DMS 273 treated with DMSO at 0.1 percent for 48 hours (cell line): Measurements from ENCODE around the gene BRINP1.

Experiments
- DNase-seq: peaks from one replicate; lab custom pipeline; 2025; lab: John Stamatoyannopoulos, UW

BRINP1 gene

DNA sequence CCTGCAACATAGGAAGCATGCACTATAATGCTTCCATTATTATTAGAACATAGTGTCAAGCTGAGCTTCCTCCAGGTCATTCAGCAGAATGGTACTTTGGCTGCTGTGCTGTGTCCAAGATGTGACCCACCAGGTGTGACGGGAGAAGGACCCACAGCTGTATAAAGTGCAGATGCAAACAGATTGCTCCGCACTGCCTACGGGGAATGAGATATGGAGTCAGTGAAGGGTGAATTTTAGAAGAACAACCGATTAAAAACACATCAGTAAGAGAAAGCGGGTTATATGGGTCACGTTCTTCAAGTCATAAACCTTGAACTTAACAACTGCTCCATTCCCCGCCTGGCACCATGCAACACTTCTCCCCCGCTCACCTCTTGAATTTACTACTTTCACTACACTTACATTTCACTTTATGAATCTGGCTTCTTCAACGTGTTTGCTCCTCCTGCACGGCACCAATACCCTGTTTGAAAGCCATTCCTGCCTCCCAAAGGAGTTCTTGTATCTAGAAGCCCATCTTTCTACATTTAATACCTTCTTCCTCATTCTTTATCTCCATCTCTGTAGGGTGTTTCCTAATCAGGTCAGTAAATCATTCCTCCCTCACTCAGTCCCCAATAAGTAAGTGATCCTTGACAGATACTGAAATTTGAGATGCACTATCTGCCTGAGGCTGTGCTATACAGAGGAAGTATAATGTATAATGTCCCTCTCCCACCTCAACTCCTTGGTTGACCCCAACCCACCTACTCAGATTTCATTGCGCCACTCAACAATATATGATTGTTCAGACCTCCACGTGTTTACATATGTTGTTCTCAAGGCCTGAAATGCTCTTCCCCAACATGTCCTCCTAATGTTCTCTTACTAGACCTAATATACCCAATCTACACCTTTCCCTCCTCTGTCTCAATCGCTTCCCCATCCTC, 25.9 kb downstream of the BRINP1 start:
- DNase-seq = no peak

DNA sequence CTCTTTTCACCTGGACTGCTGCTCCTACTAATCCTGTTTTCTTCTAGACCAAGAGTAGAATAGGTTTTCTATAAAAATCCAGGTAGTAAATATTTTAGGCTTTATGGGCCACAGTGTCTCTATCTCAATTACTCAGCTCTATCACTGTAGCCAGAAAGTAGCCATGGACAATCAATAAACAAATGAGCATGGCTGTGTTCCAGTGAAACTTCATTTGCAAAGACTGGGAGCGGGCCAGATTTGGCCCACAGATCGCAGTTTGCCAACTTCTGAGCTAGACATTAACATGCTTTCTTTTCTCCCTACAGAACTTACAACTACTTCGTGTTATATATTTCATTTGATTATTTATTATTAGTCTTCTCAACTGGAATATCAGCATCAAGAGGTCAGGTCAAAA, 30.2 kb downstream of the BRINP1 start:
- DNase-seq = no peak

DNA sequence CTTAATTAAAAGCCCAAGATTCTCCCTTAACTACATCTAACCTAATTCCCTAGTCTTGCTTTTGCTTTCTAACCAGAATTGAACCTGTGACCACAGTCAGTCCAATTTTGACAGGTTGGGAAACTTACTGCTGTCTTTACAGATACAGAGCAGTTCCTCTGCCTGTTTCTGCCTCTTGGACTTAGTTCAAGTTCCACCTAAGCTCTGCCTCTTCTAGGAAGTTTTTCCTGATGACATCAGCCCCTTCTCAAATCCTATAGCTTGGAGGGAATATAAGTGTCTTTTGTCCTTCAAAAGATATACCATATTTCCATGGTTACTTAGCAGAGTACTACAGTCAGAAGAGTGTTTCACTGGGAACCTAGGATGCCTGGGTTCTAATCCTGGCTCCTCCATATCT, 31.7 kb downstream of the BRINP1 start:
- no peak for DNase-seq

DNA sequence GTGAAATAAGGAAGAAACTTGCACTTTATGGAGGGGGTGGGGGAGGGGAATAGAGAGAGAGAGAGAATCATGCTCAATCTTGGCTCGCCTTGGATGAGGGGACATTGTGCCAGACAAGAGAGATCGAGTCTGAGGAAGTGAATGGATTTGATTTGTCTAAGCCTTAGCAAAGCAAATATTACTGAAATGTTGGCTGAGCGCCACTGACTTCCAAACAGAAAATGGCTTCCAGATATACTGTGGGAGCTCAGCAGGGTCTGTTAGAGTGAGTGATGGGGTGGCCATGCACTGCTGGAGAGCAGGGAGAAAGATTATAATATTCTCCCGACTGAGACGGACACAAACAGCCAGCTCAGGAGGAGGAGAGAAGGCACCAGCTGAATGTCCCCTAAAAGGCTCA, 34.5 kb downstream of the BRINP1 start:
- no peak for DNase-seq

DNA sequence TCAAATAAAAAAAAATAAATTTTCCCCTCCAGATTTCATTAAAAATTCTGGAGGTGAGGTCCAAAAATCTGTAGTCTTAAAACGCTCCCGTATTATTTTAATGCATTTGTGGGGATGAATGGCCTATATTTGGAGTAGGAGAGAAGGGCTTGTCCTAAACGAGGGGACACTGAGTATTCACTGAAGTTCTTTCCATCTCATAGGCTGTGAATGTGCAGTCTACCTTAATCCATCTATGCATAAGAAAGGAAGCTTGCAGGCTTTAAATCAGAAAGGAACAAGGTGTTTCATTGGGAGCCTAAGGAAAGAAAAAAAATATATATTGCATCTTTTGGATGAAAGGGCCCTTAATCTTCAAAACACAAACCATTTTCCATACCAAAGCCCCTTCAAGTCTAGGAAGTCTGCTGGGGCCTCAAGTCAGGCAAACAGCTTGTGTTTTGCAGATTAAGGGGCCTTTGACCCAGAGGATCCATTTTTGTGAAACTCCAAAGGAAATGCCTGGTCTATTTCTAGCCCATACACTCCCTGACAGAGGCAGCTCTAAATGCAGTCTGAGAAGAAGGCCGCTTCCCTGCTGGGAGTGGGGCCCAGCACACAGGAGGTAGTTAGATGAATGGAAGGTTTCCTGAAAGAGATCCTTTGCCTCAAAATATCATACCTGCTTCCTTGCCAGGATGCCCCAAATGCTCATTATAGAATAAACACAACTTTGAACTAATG, 35.6 kb downstream of the BRINP1 start:
- DNase-seq = no peak

DNA sequence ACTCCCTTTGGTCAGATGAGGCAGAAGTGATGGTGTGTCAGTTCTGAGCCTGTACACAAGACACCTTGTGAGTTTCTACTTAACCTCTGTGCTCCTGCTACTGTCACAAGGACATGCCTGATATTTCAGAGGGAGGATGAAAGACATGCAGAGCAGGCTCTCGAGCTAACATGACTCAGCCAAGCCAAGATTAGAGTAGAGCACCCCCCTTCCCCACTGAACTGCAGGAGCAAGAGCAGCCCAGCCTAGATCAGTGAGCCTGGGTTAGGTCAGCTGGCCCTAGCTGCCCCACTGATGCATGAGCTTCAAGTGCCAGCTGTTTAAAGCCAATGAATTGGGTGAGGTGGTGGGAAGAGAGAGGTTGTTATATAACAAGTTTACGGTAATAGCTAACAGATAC, 36.7 kb downstream of the BRINP1 start:
- no peak for DNase-seq

DNA sequence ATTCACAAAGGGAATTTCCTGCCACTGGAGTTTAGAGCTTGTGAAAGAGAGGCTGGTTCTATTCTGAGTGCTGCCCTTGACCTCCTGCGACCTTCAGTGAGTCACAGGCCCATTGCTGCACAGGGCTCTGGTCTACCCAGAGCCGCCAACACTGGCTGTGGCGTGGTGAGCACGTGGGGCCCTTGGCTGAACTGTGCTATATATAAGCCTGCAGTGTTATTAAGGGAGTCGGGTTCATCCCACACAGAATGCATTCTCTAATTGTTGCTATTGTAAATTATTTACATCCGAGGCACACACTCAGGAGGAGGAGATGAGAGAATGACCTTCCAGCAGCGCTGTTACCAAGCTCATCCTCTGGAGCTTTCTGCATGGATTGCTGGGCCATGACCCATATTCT, 47.1 kb downstream of the BRINP1 start:
- DNase-seq = no peak

DNA sequence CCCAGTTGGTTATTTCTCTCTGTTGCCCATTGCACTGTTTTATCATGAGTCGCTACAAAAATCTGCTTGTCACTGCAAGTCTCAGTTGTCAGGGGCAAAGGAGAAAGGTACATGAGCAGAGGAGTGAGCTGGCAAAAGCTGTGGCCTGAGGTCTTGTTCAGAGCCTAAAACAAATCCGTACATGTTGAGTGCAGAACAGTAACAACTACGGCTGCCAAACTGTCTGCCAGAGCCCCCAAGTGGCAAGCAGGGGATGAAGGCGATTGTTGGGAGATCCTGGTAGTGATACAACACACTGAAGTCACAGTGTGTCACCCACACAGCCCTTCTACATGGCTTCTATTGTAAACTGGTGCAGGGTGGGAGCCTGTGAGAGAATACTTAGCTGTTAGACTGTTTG, 50.9 kb downstream of the BRINP1 start:
- DNase-seq = no peak

DNA sequence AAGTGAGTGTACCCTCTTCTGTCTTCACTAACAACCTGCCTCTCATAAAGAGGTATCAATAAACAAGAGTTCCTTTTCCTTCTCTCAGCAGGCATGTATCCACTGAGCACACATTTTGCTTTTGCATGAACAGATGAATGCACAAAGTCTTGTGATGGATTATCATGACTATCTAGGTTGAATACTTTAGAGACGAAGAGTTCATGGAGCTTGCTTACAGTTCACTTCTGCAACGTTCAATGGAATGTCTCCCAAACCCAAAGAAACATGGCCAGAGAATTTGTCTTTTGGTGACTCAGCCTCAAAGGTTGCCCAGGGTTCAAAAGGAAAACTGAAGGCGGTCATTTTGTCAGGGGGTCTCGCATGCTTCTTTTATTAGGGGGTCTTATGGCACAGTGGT, 55.4 kb downstream of the BRINP1 start:
- DNase-seq = no peak

DNA sequence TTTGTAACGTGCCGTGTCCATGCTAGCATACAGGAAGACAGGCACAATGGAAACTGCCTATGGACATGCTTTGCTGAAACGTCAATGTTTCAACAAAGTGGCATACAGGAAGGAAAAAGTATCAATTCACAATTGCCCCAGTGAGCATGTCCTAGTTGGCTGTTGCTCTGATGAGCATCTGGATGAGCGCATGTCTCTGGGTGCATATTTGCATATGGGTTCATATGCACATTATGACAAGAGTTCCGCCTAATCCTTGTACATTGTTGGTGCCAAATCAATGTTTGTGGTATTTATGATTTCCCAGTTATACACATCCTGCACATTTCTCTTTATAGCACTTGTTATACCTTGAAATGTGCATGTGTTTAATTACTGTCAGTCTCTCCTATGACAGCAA, 58.5 kb downstream of the BRINP1 start:
- no peak for DNase-seq

DNA sequence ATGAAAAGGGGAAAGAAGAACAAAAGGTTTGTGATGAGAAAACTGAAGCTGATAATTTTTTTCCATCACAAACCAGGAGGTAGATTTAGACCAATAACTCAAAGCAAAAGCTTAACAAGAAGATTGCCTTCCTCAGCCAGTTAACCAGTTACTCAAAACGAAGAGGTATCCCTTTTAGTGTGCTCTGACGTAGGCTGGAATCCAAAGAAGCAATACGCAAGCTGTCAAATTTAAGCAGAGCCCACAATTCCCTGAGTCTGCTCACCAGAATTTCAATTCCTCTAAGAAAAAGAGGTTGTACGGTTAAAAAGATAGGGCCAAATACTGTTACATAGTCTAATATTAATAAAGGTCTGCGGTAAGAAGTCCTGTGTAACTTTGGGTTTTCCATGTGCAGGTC, 61.8 kb downstream of the BRINP1 start:
- DNase-seq = no peak

DNA sequence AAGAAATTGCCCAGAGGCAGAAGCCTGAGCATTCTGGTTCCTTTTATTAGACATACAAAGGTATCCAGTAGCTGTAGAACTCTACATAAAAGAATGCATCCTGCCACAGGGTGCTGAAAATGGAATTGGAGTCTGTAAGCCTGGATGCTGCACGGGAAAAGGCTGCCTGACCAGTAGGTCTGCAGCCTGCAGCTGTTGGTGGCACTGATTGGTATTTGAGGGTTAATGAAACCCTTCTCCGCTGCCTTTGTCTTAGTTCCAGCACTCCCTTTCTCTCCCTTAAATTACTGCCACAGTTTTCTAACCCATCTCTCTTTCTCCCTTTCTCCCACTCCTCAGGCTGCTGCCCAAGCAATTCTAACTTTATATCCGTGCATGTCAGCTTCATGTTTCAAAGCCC, 64.7 kb downstream of the BRINP1 start:
- DNase-seq = no peak

DNA sequence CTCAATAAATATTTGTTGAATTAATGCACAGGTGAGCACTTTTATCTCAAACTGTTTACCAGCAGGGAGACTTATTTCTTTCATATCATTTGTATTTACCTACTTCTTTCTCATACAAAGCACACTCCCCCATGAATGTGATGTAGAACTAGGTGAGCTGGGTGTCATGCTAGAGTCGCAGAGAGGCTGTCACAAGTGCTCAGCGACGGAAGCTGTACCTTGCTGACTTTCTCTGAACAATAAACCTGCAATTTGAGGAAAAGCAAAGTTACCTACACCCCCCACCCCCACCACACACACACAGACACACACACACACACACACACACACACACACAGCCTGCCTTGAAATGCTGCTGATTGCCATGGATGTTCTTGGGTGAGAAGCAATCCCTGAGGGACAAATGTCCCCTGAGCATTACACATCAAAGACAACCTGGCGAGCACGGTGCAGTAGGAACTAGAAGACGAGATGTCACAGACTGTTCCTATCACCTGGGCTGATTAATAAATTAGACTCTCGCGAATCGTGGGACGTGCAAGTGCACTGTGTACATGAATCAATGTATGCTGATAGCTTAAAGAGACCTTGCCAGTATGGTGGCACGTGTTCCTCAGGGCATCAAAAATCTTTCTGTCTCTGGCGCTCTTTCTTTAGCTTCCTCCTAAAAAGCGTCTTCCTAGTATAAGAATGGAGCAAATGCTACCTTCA, 66.1 kb downstream of the BRINP1 start:
- DNase-seq = no peak

DNA sequence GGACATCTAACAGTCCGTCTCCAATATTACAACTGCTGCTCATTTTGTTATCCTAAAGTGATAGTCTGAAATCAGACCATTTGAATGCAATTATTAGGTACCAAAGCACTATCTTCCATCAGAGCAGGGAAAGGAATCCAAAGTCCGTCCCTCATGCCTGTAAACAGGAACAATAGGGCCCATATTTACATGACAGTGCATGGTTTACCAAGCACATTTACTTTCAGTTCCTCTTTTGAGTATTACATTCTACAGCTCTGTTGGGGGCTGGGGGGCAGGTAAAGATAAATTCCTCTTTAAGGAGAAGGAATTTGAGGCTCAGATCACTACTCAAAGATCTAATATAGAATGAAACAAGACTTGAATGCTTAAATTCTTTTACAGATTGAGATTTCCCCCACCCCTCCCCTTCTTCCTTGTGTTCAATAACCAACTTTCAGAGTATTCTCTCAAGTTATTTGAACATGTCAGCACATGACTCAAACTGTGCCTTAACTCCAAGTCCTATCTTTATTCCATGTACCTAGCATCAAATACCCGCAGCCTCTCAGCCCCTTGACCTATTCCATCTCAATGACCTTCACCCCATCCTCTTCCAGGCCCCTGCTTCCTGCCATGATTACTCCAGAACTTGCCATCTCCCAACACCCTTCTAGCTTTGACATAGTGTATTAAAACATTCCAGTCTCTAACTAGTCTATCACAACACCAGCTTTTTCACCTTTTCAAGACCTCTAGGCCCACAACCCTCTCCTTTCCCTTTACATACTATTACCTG, 71.0 kb downstream of the BRINP1 start:
- DNase-seq = no peak

DNA sequence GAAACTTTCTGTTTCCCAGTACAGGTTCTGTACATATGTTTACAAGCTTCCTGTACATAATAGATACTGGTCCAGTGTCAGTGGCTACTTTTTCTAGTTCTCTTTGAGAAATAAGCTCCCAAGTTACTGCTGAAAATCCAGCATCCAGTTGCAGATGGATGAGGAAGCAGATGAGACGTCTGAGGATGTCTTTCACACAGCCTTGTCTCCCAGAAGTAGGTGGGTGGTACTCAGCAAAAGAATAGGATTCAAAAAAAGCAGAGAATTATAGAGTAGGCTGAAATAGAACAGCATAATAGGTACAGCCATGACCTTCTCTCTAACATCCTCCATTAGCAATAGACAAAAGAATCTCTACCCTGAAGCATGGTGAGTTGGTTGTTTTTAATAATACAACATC, 77.7 kb downstream of the BRINP1 start:
- DNase-seq = no peak

DNA sequence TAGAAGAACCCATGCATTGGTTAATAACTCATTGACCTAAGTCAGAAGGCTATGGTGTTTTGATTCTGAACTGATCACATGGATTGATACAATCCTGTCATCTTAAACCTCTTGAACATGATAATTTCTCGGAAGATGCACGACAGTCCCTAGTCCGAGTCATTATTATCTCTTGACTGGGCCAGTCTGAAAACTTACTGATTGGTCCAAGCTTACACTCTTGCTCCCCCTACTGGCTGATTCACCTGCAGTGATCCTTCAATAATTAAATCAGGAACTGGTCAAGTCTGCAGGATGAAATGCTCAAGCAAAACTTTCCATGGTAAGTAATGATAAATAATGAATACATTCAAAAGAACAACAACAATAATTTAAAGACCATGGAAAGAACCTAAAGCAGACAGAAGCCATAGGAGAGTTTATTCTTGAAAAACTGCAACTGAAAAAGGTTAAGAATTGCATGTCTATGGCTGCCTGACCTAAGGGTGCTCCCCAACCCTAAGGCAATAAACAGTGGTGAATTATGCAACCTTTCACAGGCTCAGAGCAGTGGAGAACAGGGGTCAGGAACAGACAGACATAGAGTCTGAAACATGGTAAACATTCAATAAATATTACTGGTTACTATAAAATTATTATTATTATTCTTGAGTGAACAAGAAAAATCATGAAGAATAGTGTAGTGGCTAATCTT, 79.3 kb downstream of the BRINP1 start:
- no peak for DNase-seq

DNA sequence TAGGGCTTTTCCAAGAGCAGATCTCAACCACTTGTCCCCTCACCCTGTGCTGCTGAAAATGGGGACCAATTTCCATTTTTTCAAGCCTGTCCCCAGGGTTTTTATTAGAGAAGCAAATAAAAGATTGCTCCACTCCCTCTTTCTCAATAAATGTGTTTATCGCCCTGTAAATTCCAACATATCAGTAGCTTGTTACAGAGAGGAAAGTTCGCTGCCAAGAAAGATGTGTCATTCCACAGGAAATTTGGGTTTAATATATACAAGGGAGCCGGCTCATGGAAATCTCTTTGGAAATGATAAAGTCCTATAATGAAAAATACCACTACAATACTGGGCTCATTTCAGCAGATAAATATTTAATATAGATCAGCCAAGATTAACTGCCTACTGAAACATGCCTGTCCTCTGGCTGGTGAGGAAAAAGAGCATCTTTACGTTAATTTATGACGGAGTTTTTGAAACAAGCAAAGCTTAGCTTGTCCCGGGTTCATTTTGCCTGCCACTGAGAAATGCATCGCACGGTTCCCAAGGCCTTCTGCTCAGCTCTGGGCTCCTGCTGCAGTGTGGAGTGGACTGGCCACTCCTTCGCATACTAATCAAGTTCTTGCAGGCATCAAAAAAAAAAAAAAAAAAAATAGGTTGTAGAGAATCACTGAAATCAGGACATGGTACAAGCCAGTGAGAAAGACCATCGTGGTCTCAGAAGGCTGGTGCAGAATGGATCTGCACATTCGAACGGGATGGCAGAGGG, 84.5 kb downstream of the BRINP1 start:
- no peak for DNase-seq

DNA sequence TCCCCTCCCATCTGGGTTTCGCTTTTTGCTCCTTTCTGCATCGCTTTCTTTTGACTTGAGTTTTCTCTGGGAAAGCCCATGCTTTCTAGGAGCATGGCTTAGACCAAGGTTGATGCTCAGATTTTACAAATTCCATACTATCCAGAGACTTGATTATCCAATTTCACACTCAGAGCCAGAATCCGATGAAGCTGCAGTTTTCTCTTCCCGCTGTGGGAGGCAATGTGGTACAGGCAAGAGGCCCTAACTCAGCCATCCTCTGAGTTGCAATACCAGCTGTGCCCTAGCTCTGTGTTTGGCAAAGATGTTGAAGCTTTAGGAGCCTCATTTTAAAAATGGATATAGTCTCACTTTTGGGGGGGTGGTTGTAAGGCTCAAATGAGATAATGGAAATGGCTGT, 85.1 kb downstream of the BRINP1 start:
- peak; percentile 6 for DNase-seq

DNA sequence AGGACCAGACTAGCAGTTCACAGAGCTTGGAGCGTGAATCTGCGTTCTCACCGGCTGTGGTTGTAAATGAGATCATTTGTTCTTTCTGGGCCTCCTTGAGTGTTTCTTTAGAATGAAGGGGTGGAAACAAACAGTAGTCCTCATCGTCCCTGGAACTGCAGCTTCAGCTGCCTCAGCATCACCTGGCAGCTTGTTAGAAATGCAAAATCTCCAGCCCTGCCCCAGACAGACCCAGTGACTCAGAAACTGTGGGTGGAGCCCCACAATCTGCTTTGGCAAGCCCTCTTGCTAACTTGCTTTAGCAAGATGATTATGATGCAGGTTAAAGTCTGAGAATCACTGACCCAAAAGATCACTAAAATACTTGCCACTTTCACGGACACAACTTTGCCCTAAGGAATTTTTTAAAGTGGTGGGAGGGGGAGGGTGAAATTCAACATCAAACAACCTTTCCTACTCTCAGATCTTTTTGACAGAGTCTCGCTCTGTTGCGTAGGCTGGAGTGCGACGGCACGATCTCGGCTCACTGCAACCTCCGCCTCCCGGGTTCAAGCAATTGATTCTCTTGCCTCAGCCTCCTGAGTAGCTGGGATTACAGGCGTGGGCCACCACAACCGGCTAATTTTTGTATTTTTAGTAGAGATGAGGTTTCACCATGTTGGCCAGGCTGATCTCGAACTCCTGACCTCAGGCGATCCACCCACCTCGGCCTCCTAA, 86.0 kb downstream of the BRINP1 start:
- DNase-seq = no peak

DNA sequence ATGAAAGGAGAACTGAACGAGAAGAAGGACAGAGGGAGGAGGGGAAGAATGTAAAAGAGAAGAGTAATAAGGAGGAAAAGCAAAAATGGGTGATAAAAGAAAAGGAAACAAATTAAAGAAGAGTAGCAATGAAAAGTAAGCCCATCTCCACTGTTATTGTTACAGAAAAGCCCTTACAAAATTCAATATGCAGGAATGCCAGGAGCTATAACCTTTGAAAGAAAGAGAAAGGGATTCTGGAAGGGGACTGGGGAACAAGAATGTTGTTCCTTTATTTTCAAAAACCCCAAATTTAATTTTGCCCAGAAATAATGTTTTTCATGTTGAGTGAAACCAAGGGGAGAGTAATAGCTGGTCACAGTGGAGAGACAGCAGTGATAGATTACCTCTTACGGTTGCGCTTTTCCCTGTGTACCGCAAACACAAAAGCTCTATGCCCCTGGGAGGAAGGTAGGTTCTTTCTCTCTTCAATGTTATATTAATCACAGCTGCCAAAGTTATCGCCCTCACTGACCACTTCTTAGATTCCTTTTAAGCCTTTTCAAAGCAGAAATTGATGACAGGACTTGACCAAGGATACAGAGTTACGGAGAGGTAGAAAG, 86.7 kb downstream of the BRINP1 start:
- no peak for DNase-seq
